H9 (cell line): ENCODE results near the gene HDAC6. TPM values are rescaled to one million over a fixed set of nuclear protein-coding genes. Genes with fewer than 3 reads are reported as not detected.
"Not testable (repeated sequence)": the region's sequence is repeated elsewhere in the genome, so short reads cannot be mapped to it uniquely, and the experiment has no call there.

Source experiments
- DNase-seq: peaks from one replicate; pipeline ENCODE4 v3.0.0-alpha.2; 2017
- H2AFZ ChIP-seq: one replicate; pipeline ENCODE4 v1.6.1; 2013; ENCODE audit warnings: mild to moderate bottlenecking, low read length, control low read depth, moderate library complexity
- H2AK5ac ChIP-seq: 2 replicates; pipeline ENCODE4 v1.6.1; 2013; ENCODE audit warnings: low read length, control low read depth, mixed read lengths; ENCODE audit not compliant: insufficient read length
- H2BK120ac ChIP-seq: one replicate; pipeline ENCODE4 v1.6.1; 2013; ENCODE audit warnings: low read depth, mild to moderate bottlenecking, low read length, control low read depth, inconsistent platforms; ENCODE audit not compliant: poor library complexity, severe bottlenecking
- H2BK12ac ChIP-seq: 2 replicates; pipeline ENCODE4 v1.6.1; 2013; ENCODE audit warnings: low read length, control low read depth, mixed read lengths, low read depth; ENCODE audit not compliant: insufficient read length
- H2BK15ac ChIP-seq: 2 replicates; pipeline ENCODE4 v1.6.1; 2013; ENCODE audit warnings: low read depth, low read length, control low read depth
- H2BK20ac ChIP-seq: one replicate; pipeline ENCODE4 v1.6.1; 2013; ENCODE audit warnings: low read depth, mild to moderate bottlenecking, low read length, control low read depth, inconsistent platforms; ENCODE audit not compliant: poor library complexity, severe bottlenecking
- H2BK5ac ChIP-seq: 2 replicates; pipeline ENCODE4 v1.6.1; 2013; ENCODE audit warnings: low read length, control low read depth, mixed read lengths; ENCODE audit not compliant: insufficient read length
- H3K14ac ChIP-seq: 2 replicates; pipeline ENCODE4 v1.6.1; 2013; ENCODE audit warnings: low read length, control low read depth; ENCODE audit not compliant: insufficient read depth
- H3K18ac ChIP-seq: 2 replicates; pipeline ENCODE4 v1.6.1; 2013; ENCODE audit warnings: low read depth, mild to moderate bottlenecking, mixed read lengths, low read length, control low read depth; ENCODE audit not compliant: insufficient read length
- H3K23ac ChIP-seq: 2 replicates; pipeline ENCODE4 v1.6.1; 2013; ENCODE audit warnings: low read length, control low read depth, mixed read lengths, low read depth; ENCODE audit not compliant: insufficient read length
- H3K23me2 ChIP-seq: 2 replicates; pipeline ENCODE4 v1.6.1; 2013; ENCODE audit warnings: low read depth, mild to moderate bottlenecking, mixed read lengths, low read length, control low read depth; ENCODE audit not compliant: insufficient read length, poor library complexity, severe bottlenecking
- H3K27ac ChIP-seq: 2 replicates; pipeline ENCODE4 v1.5.1; 2013; ENCODE audit warnings: low read length, control low read depth, mixed read lengths, low read depth; ENCODE audit not compliant: insufficient read length
- H3K27me3 ChIP-seq: 2 replicates; pipeline ENCODE4 v1.6.1; 2013; ENCODE audit warnings: low read length, control low read depth, inconsistent platforms; ENCODE audit not compliant: insufficient read depth
- H3K4ac ChIP-seq: 2 replicates; pipeline ENCODE4 v1.6.1; 2013; ENCODE audit warnings: low read depth, mild to moderate bottlenecking, control low read depth, inconsistent platforms, low read length, moderate library complexity
- H3K4me1 ChIP-seq: 2 replicates; pipeline ENCODE4 v1.6.1; 2013; ENCODE audit warnings: low read length, control low read depth, inconsistent platforms; ENCODE audit not compliant: insufficient read depth
- H3K4me2 ChIP-seq: 2 replicates; pipeline ENCODE4 v1.6.1; 2013; ENCODE audit warnings: low read length, control low read depth, mixed read lengths; ENCODE audit not compliant: insufficient read length, insufficient read depth
- H3K56ac ChIP-seq: 2 replicates; pipeline ENCODE4 v1.6.1; 2013; ENCODE audit warnings: low read depth, mild to moderate bottlenecking, mixed read lengths, low read length, control low read depth; ENCODE audit not compliant: insufficient read length
- H3K79me1 ChIP-seq: 2 replicates; pipeline ENCODE4 v1.6.1; 2013; ENCODE audit warnings: low read depth, mild to moderate bottlenecking, moderate library complexity, low read length, control low read depth, inconsistent platforms; ENCODE audit not compliant: insufficient read depth, poor library complexity, severe bottlenecking
- H3K79me2 ChIP-seq: 2 replicates; pipeline ENCODE4 v1.6.1; 2013; ENCODE audit warnings: low read length, control low read depth, inconsistent platforms; ENCODE audit not compliant: insufficient read depth
- H3K9ac ChIP-seq: 2 replicates; pipeline ENCODE4 v1.6.1; 2013; ENCODE audit warnings: low read length, control low read depth, mixed read lengths; ENCODE audit not compliant: insufficient read length; ENCODE audit errors: extremely low read depth
- H3K9me3 ChIP-seq: one replicate; pipeline ENCODE4 v1.6.1; 2013; ENCODE audit warnings: low read depth, low read length, inconsistent platforms; ENCODE audit not compliant: control insufficient read depth
- H3T11ph ChIP-seq: one replicate; pipeline ENCODE4 v1.6.1; 2013; ENCODE audit warnings: mild to moderate bottlenecking, low read length, control low read depth, inconsistent platforms
- H4K20me1 ChIP-seq: one replicate; pipeline ENCODE4 v1.6.1; 2013; ENCODE audit not compliant: control insufficient read depth, insufficient read length, insufficient read depth
- H4K5ac ChIP-seq: 2 replicates; pipeline ENCODE4 v1.6.1; 2013; ENCODE audit warnings: low read depth, mild to moderate bottlenecking, mixed read lengths, low read length, control low read depth; ENCODE audit not compliant: insufficient read length
- H4K8ac ChIP-seq: replicated peaks from 2 replicates; pipeline ENCODE4 v1.6.1; 2013; ENCODE audit warnings: low read length, control low read depth, mixed read lengths, low read depth; ENCODE audit not compliant: insufficient read length
- H4K91ac ChIP-seq: 2 replicates; pipeline ENCODE4 v1.6.1; 2013; ENCODE audit warnings: low read depth, mild to moderate bottlenecking, moderate library complexity, mixed read lengths, low read length, control low read depth; ENCODE audit not compliant: insufficient read length
- H3K27ac Mint-ChIP-seq, 3 experiments: 2 replicates in 2 of 3; 3 replicates in 1 of 3; pipeline ENCODE4 v1.8.0; 2020 to 2021; ENCODE audit warnings: mixed read lengths in 3 of 3, mild to moderate bottlenecking in 1 of 3, moderate library complexity in 1 of 3
- H3K27me3 Mint-ChIP-seq: 2 replicates; pipeline ENCODE4 v1.8.0; 2021; ENCODE audit warnings: low read depth, mild to moderate bottlenecking, moderate library complexity, mixed read lengths
- H3K36me3 Mint-ChIP-seq, 3 experiments: 2 replicates in 2 of 3; 3 replicates in 1 of 3; pipeline ENCODE4 v1.8.0; 2020 to 2021; ENCODE audit warnings: low read depth in 3 of 3, mixed read lengths in 3 of 3; ENCODE audit not compliant: insufficient read depth in 1 of 3
- H3K4me1 Mint-ChIP-seq, 2 experiments: 2 replicates each; pipeline ENCODE4 v1.8.0; 2020; ENCODE audit warnings: mixed read lengths in 2 of 2
- H3K4me3 Mint-ChIP-seq, 2 experiments: 2 replicates in 1 of 2; 3 replicates in 1 of 2; pipeline ENCODE4 v1.8.0; 2020 to 2021; ENCODE audit warnings: mild to moderate bottlenecking in 2 of 2, mixed read lengths in 2 of 2, moderate library complexity in 1 of 2
- H3K9me3 Mint-ChIP-seq, 2 experiments: 2 replicates in 1 of 2; 3 replicates in 1 of 2; pipeline ENCODE4 v1.8.0; 2020; ENCODE audit warnings: mild to moderate bottlenecking in 2 of 2, mixed read lengths in 2 of 2, moderate library complexity in 1 of 2
- WGBS: extraction: QIAGEN DNeasy Blood & Tissue Kit; methylation state at CpG from one replicate; pipeline ENCODE4 v1.1.7; 2013; ENCODE audit warnings: missing lambda C conversion rate, low lambda C conversion rate, mixed read lengths; ENCODE audit not compliant: insufficient read length; ENCODE audit errors: extremely low coverage; 5-methylcytosine and 5-hydroxymethylcytosine counted together
- total RNA-seq: library from RNA; stranded (reverse); gene quantifications from 2 replicates; pipeline ENCODE4 v1.2.1, GENCODE V29; 2021
- TF ChIP-seq, protein P1 (sequence below): fragments of 200-600 bp; sonication (generic); conservative IDR thresholded peaks from 3 replicates; pipeline ENCODE4 v1.8.0; 2021; ENCODE audit warnings: antibody characterized with exemption, mild to moderate bottlenecking

The HDAC6 gene
- total RNA-seq, 1 experiment from 2014 or later = 52.8 TPM

- Histone ChIP-seq H3K27me3 (no peaks in the 10 kb centered on the region), H4K8ac (no peak overlapping the region), H3K23ac (no peak overlapping the region), H3K9ac (no peak overlapping the region), H3K4me1 (no peaks in the 10 kb centered on the region), H2BK5ac (no peak overlapping the region), H4K20me1 (no peaks in the 10 kb centered on the region), H3T11ph (no peak overlapping the region), H4K91ac (no peak overlapping the region), H2BK120ac (no peak overlapping the region), H3K4ac (no peak overlapping the region), H3K79me1 (no peaks in the 10 kb centered on the region), H3K56ac (no peak overlapping the region), H2BK15ac (no peak overlapping the region), H2AFZ (no peak overlapping the region), H3K9me3 (peaks cover 7% of the 10 kb centered on the region), H2BK20ac (no peak overlapping the region), H3K14ac (no peak overlapping the region), H2BK12ac (no peak overlapping the region), H2AK5ac (no peak overlapping the region), H3K23me2 (no peaks in the 10 kb centered on the region), H4K5ac (no peak overlapping the region), H3K18ac (no peak overlapping the region), H3K4me2 (no peak overlapping the region), H3K27ac (no peak overlapping the region), H3K79me2 (no peaks in the 10 kb centered on the region)
- TF ChIP-seq, protein P1, sequence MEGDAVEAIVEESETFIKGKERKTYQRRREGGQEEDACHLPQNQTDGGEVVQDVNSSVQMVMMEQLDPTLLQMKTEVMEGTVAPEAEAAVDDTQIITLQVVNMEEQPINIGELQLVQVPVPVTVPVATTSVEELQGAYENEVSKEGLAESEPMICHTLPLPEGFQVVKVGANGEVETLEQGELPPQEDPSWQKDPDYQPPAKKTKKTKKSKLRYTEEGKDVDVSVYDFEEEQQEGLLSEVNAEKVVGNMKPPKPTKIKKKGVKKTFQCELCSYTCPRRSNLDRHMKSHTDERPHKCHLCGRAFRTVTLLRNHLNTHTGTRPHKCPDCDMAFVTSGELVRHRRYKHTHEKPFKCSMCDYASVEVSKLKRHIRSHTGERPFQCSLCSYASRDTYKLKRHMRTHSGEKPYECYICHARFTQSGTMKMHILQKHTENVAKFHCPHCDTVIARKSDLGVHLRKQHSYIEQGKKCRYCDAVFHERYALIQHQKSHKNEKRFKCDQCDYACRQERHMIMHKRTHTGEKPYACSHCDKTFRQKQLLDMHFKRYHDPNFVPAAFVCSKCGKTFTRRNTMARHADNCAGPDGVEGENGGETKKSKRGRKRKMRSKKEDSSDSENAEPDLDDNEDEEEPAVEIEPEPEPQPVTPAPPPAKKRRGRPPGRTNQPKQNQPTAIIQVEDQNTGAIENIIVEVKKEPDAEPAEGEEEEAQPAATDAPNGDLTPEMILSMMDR = no peak
- Mint-ChIP-seq H3K36me3 (peaks cover 16 to 18% (median 16%) of the 10 kb centered on the region in 3 experiments), H3K4me3 (no peak overlapping the region), H3K27ac (no peak overlapping the region), H3K4me1 (peaks cover 6 to 8% of the 10 kb centered on the region in 2 experiments; a peak in 3 of 4 replicates), H3K9me3 (peaks cover 75 to 77% of the 10 kb centered on the region in 2 experiments), H3K27me3 (peaks cover 2% of the 10 kb centered on the region; the same call in 1 of the 2 replicates)
- no CpG with 5 or more reads among the region's 7 CpGs for WGBS
- no peak for DNase-seq
These were observed 51.0 kb downstream of the HDAC6 start for GRCh38 chrX:48852857-48853256.

GRCh38 chrX:48853494-48853893 lies 51.6 kb downstream of the HDAC6 start:
- H3K4ac ChIP-seq, H2BK5ac ChIP-seq, H3K4me1 ChIP-seq, H3K23ac ChIP-seq, H3K4me3 Mint-ChIP-seq, H3T11ph ChIP-seq, H3K4me2 ChIP-seq, H3K23me2 ChIP-seq, H3K56ac ChIP-seq, H2BK15ac ChIP-seq, DNase-seq, H2AK5ac ChIP-seq, H3K27me3 ChIP-seq, H3K79me1 ChIP-seq, H3K9me3 ChIP-seq, H3K27ac Mint-ChIP-seq, H4K20me1 ChIP-seq, H3K27me3 Mint-ChIP-seq, H3K79me2 ChIP-seq, H3K14ac ChIP-seq, H2AFZ ChIP-seq, H2BK20ac ChIP-seq, H4K8ac ChIP-seq, H3K9ac ChIP-seq, H3K27ac ChIP-seq, H3K4me1 Mint-ChIP-seq, H4K91ac ChIP-seq, H3K18ac ChIP-seq, H4K5ac ChIP-seq, H2BK12ac ChIP-seq, H2BK120ac ChIP-seq: not testable (repeated sequence)
- Mint-ChIP-seq H3K36me3 (peaks cover 16 to 18% (median 16%) of the 10 kb centered on the region in 3 experiments), H3K9me3 (peaks cover 75 to 77% of the 10 kb centered on the region in 2 experiments)
